ENCODE data around the gene CIP2A. TPM values are rescaled to one million over a fixed set of nuclear protein-coding genes. Genes with fewer than 3 reads are reported as not detected.

CIP2A gene
- total and polyA plus RNA-seq, 5 experiments from 2014 or later: 1.7 to 7.8 (median 2.9) TPM

- Mint-ChIP-seq H3K4me3 (no peak overlapping the region), H3K27ac (no peak overlapping the region), H3K27me3 (peaks cover 7 to 35% (median 18%) of the 10 kb centered on the region in 5 donors), H3K4me1 (peaks cover 0 to 1% (median 0%) of the 10 kb centered on the region in 4 donors), H3K9me3 (peaks cover 0 to 8% (median 2%) of the 10 kb centered on the region in 9 donors), H3K36me3 (peaks cover 0 to 17% (median 0%) of the 10 kb centered on the region in 3 donors)
- DNase-seq: no peak
- POLR2A ChIA-PET: no interaction called here
- no peak for ATAC-seq
These were observed 62.1 kb downstream of the CIP2A start for GRCh38 chr3:108527109-108527508.

GRCh38 chr3:108525971-108526370 lies 63.3 kb downstream of the CIP2A start:
- peaks cover 0 to 1% (median 0%) of the 10 kb centered on the region in 4 donors for H3K4me1 Mint-ChIP-seq
- H3K36me3 Mint-ChIP-seq: peaks cover 0 to 14% (median 0%) of the 10 kb centered on the region in 3 donors
- POLR2A ChIA-PET: no interaction called here
- H3K9me3 Mint-ChIP-seq: peaks cover 0 to 8% (median 0%) of the 10 kb centered on the region in 9 donors
- ATAC-seq (no peak), DNase-seq (no peak)
- H3K27ac Mint-ChIP-seq: no peak overlapping the region
- no peak overlapping the region for H3K4me3 Mint-ChIP-seq
- H3K27me3 Mint-ChIP-seq: peaks cover 6 to 24% (median 14%) of the 10 kb centered on the region in 5 donors

- Mint-ChIP-seq H3K4me3 (no peak overlapping the region), H3K4me1 (peaks cover 0 to 1% (median 0%) of the 10 kb centered on the region in 4 donors), H3K27me3 (peaks cover 4 to 16% (median 8%) of the 10 kb centered on the region in 5 donors), H3K27ac (no peak overlapping the region), H3K36me3 (peaks cover 0 to 7% (median 0%) of the 10 kb centered on the region in 3 donors), H3K9me3 (peaks cover 0 to 8% (median 0%) of the 10 kb centered on the region in 9 donors)
- DNase-seq (no peak), ATAC-seq (no peak)
- POLR2A ChIA-PET: no interaction called here
These were observed 64.0 kb downstream of the CIP2A start for GRCh38 chr3:108525256-108525655.

GRCh38 chr3:108524537-108524936 lies 64.7 kb downstream of the CIP2A start:
- DNase-seq (no peak), ATAC-seq (no peak)
- H3K27me3 Mint-ChIP-seq: peaks cover 1 to 9% (median 4%) of the 10 kb centered on the region in 5 donors
- H3K36me3 Mint-ChIP-seq: no peaks in the 10 kb centered on the region
- H3K27ac Mint-ChIP-seq: no peak overlapping the region
- POLR2A ChIA-PET: no interaction called here
- H3K9me3 Mint-ChIP-seq: peaks cover 0 to 3% (median 0%) of the 10 kb centered on the region in 9 donors
- H3K4me3 Mint-ChIP-seq: no peak overlapping the region
- peaks cover 0 to 1% (median 0%) of the 10 kb centered on the region in 4 donors for H3K4me1 Mint-ChIP-seq

- Mint-ChIP-seq H3K4me3 (no peak overlapping the region), H3K36me3 (no peaks in the 10 kb centered on the region), H3K27ac (no peak overlapping the region), H3K9me3 (no peaks in the 10 kb centered on the region), H3K4me1 (no peaks in the 10 kb centered on the region), H3K27me3 (peaks cover 0 to 3% (median 2%) of the 10 kb centered on the region in 5 donors)
- POLR2A ChIA-PET: no interaction called here
- DNase-seq (no peak), ATAC-seq (no peak)
These were observed 70.3 kb downstream of the CIP2A start for GRCh38 chr3:108518895-108519294.

- ATAC-seq (no peak), DNase-seq (no peak)
- Mint-ChIP-seq H3K27me3 (peaks cover 0 to 3% (median 2%) of the 10 kb centered on the region in 5 donors), H3K4me1 (peaks cover 0 to 1% (median 0%) of the 10 kb centered on the region in 4 donors), H3K4me3 (no peak overlapping the region), H3K36me3 (no peaks in the 10 kb centered on the region), H3K9me3 (no peaks in the 10 kb centered on the region), H3K27ac (no peak overlapping the region)
- POLR2A ChIA-PET: no interaction called here
These were observed 72.4 kb downstream of the CIP2A start for GRCh38 chr3:108516881-108517280.

- Mint-ChIP-seq H3K36me3 (no peaks in the 10 kb centered on the region), H3K4me3 (no peak overlapping the region), H3K27ac (no peak overlapping the region), H3K4me1 (peaks cover 0 to 1% (median 0%) of the 10 kb centered on the region in 4 donors), H3K9me3 (no peaks in the 10 kb centered on the region), H3K27me3 (peaks cover 0 to 3% (median 2%) of the 10 kb centered on the region in 5 donors)
- no peak for DNase-seq
- POLR2A ChIA-PET: no interaction called here
- no peak for ATAC-seq
These were observed 75.3 kb downstream of the CIP2A start for GRCh38 chr3:108513961-108514360.

GRCh38 chr3:108512671-108513070 lies 76.6 kb downstream of the CIP2A start:
- POLR2A ChIA-PET: no interaction called here
- ATAC-seq (no peak), DNase-seq (no peak)
- Mint-ChIP-seq H3K4me1 (peaks cover 0 to 1% (median 0%) of the 10 kb centered on the region in 4 donors), H3K27ac (no peak overlapping the region), H3K36me3 (no peaks in the 10 kb centered on the region), H3K4me3 (no peak overlapping the region), H3K27me3 (peaks cover 0 to 3% (median 2%) of the 10 kb centered on the region in 5 donors), H3K9me3 (no peaks in the 10 kb centered on the region)

- H3K27me3 Mint-ChIP-seq: peaks cover 0 to 1% (median 0%) of the 10 kb centered on the region in 5 donors
These were observed 77.7 kb downstream of the CIP2A start for GRCh38 chr3:108511490-108511889.

GRCh38 chr3:108511055-108511454 lies 78.2 kb downstream of the CIP2A start:
- DNase-seq: no peak
- Mint-ChIP-seq H3K27ac (no peak overlapping the region), H3K4me3 (no peak overlapping the region), H3K36me3 (no peaks in the 10 kb centered on the region), H3K4me1 (peaks cover 0 to 1% (median 0%) of the 10 kb centered on the region in 4 donors), H3K9me3 (no peaks in the 10 kb centered on the region), H3K27me3 (peaks cover 0 to 1% (median 0%) of the 10 kb centered on the region in 5 donors)
- ATAC-seq: no peak
- POLR2A ChIA-PET: no interaction called here

More at GRCh38 chr3:108511490-108511889, 77.7 kb downstream of the CIP2A start:
- DNase-seq (no peak), ATAC-seq (no peak)
- POLR2A ChIA-PET: no interaction called here
- Mint-ChIP-seq H3K4me1 (peaks cover 0 to 1% (median 0%) of the 10 kb centered on the region in 4 donors), H3K9me3 (no peaks in the 10 kb centered on the region), H3K27ac (no peak overlapping the region), H3K4me3 (no peak overlapping the region), H3K36me3 (no peaks in the 10 kb centered on the region)

GRCh38 chr3:108510496-108510895 lies 78.7 kb downstream of the CIP2A start, which contains the start of gene MYH15:
MYH15 (minus strand) TSS chr3:108510596; CDS start chr3:108510530, 66 bp downstream.
- Mint-ChIP-seq H3K4me3 (no peak within 1 kb of the TSS), H3K9me3 (no peaks in the 10 kb centered on the region), H3K27me3 (peaks cover 0 to 3% (median 0%) of the 10 kb centered on the region in 5 donors), H3K4me1 (peaks cover 0 to 1% (median 0%) of the 10 kb centered on the region in 4 donors), H3K36me3 (no peaks in the 10 kb centered on the region), H3K27ac (no peak within 1 kb of the TSS)
- ATAC-seq (no peak), DNase-seq (no peak)
- POLR2A ChIA-PET: no interaction called here

GRCh38 chr3:108509871-108510270 lies 79.4 kb downstream of the CIP2A start:
- no peaks in the 10 kb centered on the region for H3K36me3 Mint-ChIP-seq
- ATAC-seq (no peak), DNase-seq (no peak)
- POLR2A ChIA-PET: no interaction called here
- H3K4me1 Mint-ChIP-seq: peaks cover 0 to 1% (median 0%) of the 10 kb centered on the region in 4 donors
- H3K9me3 Mint-ChIP-seq: no peaks in the 10 kb centered on the region
- H3K27me3 Mint-ChIP-seq: peaks cover 0 to 3% (median under 1%) of the 10 kb centered on the region in 5 donors
- no peak overlapping the region for H3K4me3 Mint-ChIP-seq
- H3K27ac Mint-ChIP-seq: no peak overlapping the region

- no peak for ATAC-seq
- no peaks in the 10 kb centered on the region for H3K36me3 Mint-ChIP-seq
- H3K27me3 Mint-ChIP-seq: peaks cover 0 to 3% (median 1%) of the 10 kb centered on the region in 5 donors
- H3K4me3 Mint-ChIP-seq: no peak overlapping the region
- peaks cover 0 to 1% (median 0%) of the 10 kb centered on the region in 4 donors for H3K4me1 Mint-ChIP-seq
- POLR2A ChIA-PET: no interaction called here
- H3K27ac Mint-ChIP-seq: no peak overlapping the region
- H3K9me3 Mint-ChIP-seq: no peaks in the 10 kb centered on the region
- no peak for DNase-seq
These were observed 80.0 kb downstream of the CIP2A start for GRCh38 chr3:108509263-108509662.

- H3K4me1 Mint-ChIP-seq: peaks cover 0 to 1% (median 0%) of the 10 kb centered on the region in 4 donors
- no peak overlapping the region for H3K27ac Mint-ChIP-seq
- DNase-seq: no peak
- H3K9me3 Mint-ChIP-seq: no peaks in the 10 kb centered on the region
- no peak for ATAC-seq
- peaks cover 0 to 3% (median 1%) of the 10 kb centered on the region in 5 donors for H3K27me3 Mint-ChIP-seq
- no peak overlapping the region for H3K4me3 Mint-ChIP-seq
- H3K36me3 Mint-ChIP-seq: peaks cover 0 to 7% (median 0%) of the 10 kb centered on the region in 3 donors
- POLR2A ChIA-PET: no interaction called here
These were observed 81.3 kb downstream of the CIP2A start for GRCh38 chr3:108507902-108508301.

Measured in naive thymus-derived CD8-positive, alpha-beta T cell (primary cell).